WTC11 (cell line): Measurements from ENCODE around the gene NEDD4L.

Source experiments
- SMAD3 ChIP-seq: sonication (generic); formaldehyde crosslinking; IDR thresholded peaks from 2 replicates; pipeline ENCODE4 v1.8.0; 2022; ENCODE audit warnings: missing genetic modification reagents, mild to moderate bottlenecking, borderline replicate concordance
- TF ChIP-seq, protein P1 (sequence below): fragments of 250-450 bp; sonication (Bioruptor Pico); IDR thresholded peaks from 2 replicates; pipeline ENCODE4 v1.9.0; 2021; ENCODE audit warnings: mild to moderate bottlenecking

DNA sequence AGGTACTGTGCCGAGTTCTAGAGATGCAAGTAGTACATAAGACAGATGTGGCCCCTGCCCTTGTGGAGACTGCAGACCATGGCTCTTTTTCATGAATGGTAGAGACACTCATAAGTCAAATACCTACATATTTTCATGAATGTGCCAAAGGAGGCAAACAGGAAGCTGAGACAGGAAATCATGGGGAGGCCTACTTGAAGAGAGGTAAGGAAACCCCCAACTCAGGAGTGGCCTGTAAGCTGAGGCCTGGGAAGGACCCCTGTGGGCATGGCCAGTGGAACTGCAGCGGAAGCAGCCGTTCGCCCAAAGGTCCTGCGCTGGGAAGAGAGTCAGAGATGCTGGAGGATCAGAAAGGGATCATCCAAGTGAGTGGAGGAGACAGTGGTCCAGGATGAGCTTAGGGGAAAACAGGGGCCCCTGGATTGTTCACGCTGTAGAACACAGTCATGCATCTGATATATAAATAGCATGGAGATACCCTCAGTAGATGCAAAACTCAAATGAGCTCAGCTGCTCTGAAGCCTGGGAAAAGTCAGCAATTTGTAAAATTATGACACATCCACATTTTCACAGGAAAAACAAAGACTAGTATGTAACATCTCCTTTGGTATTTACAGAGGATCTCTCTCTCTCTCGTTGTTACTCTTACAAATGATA lies 228.9 kb downstream of the NEDD4L start:
- TF ChIP-seq, protein P1, sequence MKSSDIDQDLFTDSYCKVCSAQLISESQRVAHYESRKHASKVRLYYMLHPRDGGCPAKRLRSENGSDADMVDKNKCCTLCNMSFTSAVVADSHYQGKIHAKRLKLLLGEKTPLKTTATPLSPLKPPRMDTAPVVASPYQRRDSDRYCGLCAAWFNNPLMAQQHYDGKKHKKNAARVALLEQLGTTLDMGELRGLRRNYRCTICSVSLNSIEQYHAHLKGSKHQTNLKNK (CRISPR knock-in tag): no peak
- no peak for TF ChIP-seq SMAD3 (CRISPR knock-in tag)
